Common myeloid progenitor, CD34-positive (primary cell): Measurements from ENCODE around the gene PTP4A2.

Experiments used
- CTCF ChIA-PET: fragments of 350-600 bp; sonication (Branson Sonifier 250); formaldehyde crosslinking; loops from one replicate; lab custom pipeline; 2021; ENCODE audit warnings: antibody characterized with exemption; lab: Charles Lee
- POLR2A ChIA-PET: fragments of 350-600 bp; sonication (Branson Sonifier 250); formaldehyde crosslinking; loops from one replicate; lab custom pipeline; 2021; ENCODE audit warnings: antibody characterized with exemption; lab: Charles Lee
- DNase-seq, 3 donors: peaks; one replicate each; pipeline versions ENCODE4 v3.0.0 to v3.0.0-alpha.2; 2013
- H3K27ac ChIP-seq, 2 experiments: 1 replicate in 1 of 2; 2 replicates in 1 of 2; pipeline ENCODE4 v1.7.0; 2013; ENCODE audit warnings: inconsistent platforms in 2 of 2, low read length in 2 of 2, mild to moderate bottlenecking in 2 of 2, low read depth in 1 of 2, moderate library complexity in 1 of 2; ENCODE audit not compliant: severe bottlenecking in 2 of 2, insufficient read depth in 1 of 2, poor library complexity in 1 of 2
- H3K27me3 ChIP-seq, 5 experiments: replicated peaks in 2 of 5; 1 replicate in 3 of 5; 2 replicates in 2 of 5; pipeline versions ENCODE4 v1.6.1 to v1.7.0; 2013; ENCODE audit warnings: low read length in 4 of 5, mild to moderate bottlenecking in 2 of 5, moderate library complexity in 2 of 5, inconsistent platforms in 1 of 5; ENCODE audit not compliant: insufficient read depth in 5 of 5, control insufficient read depth in 4 of 5
- H3K36me3 ChIP-seq, 4 experiments: 1 replicate in 2 of 4; 2 replicates in 2 of 4; pipeline versions ENCODE4 v1.6.1 to v1.7.0; 2013; ENCODE audit warnings: low read length in 3 of 4, control low read depth in 1 of 4, mild to moderate bottlenecking in 1 of 4; ENCODE audit not compliant: control insufficient read depth in 4 of 4, insufficient read depth in 4 of 4
- H3K4me1 ChIP-seq, 4 experiments: 1 replicate in 3 of 4; 2 replicates in 1 of 4; pipeline versions ENCODE4 v1.6.1 to v1.7.1; 2013; ENCODE audit warnings: low read length in 3 of 4, mild to moderate bottlenecking in 3 of 4, control low read depth in 1 of 4, inconsistent platforms in 1 of 4, moderate library complexity in 1 of 4; ENCODE audit not compliant: control insufficient read depth in 4 of 4, insufficient read depth in 4 of 4; ENCODE audit errors: control extremely low read depth in 1 of 4
- H3K4me3 ChIP-seq, 7 experiments: 1 replicate in 4 of 7; 2 replicates in 3 of 7; pipeline versions ENCODE4 v1.5.1 to v1.7.0; 2013; ENCODE audit warnings: mild to moderate bottlenecking in 7 of 7, low read length in 6 of 7, moderate library complexity in 6 of 7, inconsistent platforms in 2 of 7, low read depth in 2 of 7, control low read depth in 1 of 7; ENCODE audit not compliant: insufficient read depth in 4 of 7, control insufficient read depth in 1 of 7; ENCODE audit errors: extremely low read depth in 1 of 7
- H3K9me3 ChIP-seq, 5 experiments: 1 replicate in 4 of 5; 2 replicates in 1 of 5; pipeline versions ENCODE4 v1.6.1 to v1.7.1; 2013; ENCODE audit warnings: low read length in 4 of 5, mild to moderate bottlenecking in 2 of 5, inconsistent platforms in 1 of 5, low read depth in 1 of 5, moderate library complexity in 1 of 5; ENCODE audit not compliant: control insufficient read depth in 4 of 5, insufficient read depth in 2 of 5; ENCODE audit errors: control extremely low read depth in 1 of 5
- WGBS: methylation state at CpG from one replicate; pipeline ENCODE4 v1.1.5; 2013; ENCODE audit not compliant: insufficient coverage; 5-methylcytosine and 5-hydroxymethylcytosine counted together

PTP4A2 gene

GRCh38 chr1:31857863-31858262 lies 80.3 kb downstream of the PTP4A2 start:
- WGBS, result 89% methylated on average over 1 of the region's 6 CpGs
- Histone ChIP-seq H3K9me3 (no peaks in the 10 kb centered on the region), H3K4me1 (no peaks in the 10 kb centered on the region), H3K4me3 (no peak overlapping the region), H3K27ac (no peak overlapping the region), H3K27me3 (no peaks in the 10 kb centered on the region), H3K36me3 (no peaks in the 10 kb centered on the region)
- ChIA-PET POLR2A (no interaction called here), CTCF (no interaction called here)
- DNase-seq, result no peak
